Measurements from ENCODE around the gene DDIT3. TPM values are rescaled to one million over a fixed set of nuclear protein-coding genes. Genes with fewer than 3 reads are reported as not detected.

Gene DDIT3
- total and polyA plus RNA-seq, 2 donors (not counting 1 experiment from before 2014, with no cell fraction given): 35.6 to 159 TPM

DNA sequence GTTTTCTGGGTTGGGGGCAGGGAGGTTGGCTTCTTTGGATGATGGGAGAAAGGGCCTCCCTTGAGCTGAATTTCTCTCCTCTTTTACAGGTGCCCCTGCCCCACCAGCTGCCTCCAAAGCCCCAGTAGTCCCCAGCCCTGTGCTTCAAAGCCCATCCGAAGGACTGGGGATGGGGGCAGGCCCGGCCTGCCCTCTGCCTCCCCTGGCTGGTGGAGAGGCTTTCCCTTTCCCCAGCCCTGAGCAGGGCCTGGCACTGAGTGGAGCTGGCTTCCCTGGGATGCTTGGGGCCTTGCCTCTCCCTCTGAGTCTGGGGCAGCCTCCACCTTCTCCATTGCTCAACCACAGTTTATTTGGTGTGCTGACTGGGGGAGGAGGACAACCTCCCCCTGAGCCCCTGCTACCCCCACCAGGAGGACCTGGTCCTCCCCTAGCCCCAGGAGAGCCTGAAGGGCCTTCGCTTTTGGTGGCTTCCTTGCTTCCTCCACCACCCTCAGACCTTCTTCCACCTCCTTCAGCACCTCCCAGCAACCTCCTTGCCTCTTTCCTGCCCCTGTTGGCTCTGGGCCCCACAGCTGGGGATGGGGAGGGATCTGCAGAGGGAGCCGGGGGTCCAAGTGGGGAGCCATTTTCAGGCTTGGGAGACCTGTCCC lies 6.3 kb upstream of the DDIT3 start:
- CTCF ChIA-PET: interaction anchor here (1.1 kb wide), 1 partner anchor 43 kb away, joined by 3 read pairs; no protein-coding TSS in a partner anchor
- Histone ChIP-seq H2AFZ (ENCODE audit: insufficient read depth, low read depth, low read length, poor library complexity, severe bottlenecking) (no peak overlapping the region), H3K4me3 (ENCODE audit: control extremely low read depth in 1 of 5, extremely low read depth in 1 of 5, insufficient read depth in 1 of 5, low read depth in 2 of 5, low read length in 4 of 5) (no peak overlapping the region), H3K27ac (ENCODE audit: low read length in 2 of 2) (no peak overlapping the region), H3K36me3 (replicated peaks in 1 of 2; ENCODE audit: control extremely low read depth in 1 of 2, control insufficient read depth in 1 of 2, extremely low read depth in 1 of 2, insufficient read depth in 2 of 2, low read length in 1 of 2) (peaks cover 10 to 58% of the 10 kb centered on the region in 2 experiments), H3K9ac (ENCODE audit: low read length) (no peak overlapping the region), H4K20me1 (ENCODE audit: control insufficient read depth, insufficient read depth, low read length, poor library complexity, severe bottlenecking) (peaks cover 17% of the 10 kb centered on the region), H3K9me3 (ENCODE audit: control extremely low read depth in 1 of 3, control insufficient read depth in 2 of 3, insufficient read depth in 1 of 3, low read length in 2 of 3) (no peaks in the 10 kb centered on the region), H3K4me1 (ENCODE audit: control insufficient read depth in 2 of 2, insufficient read depth in 2 of 2, low read length in 2 of 2) (peaks cover 20 to 23% of the 10 kb centered on the region in 2 donors), H3K79me2 (ENCODE audit: control insufficient read depth, insufficient read depth, low read length) (peaks cover 9% of the 10 kb centered on the region), H3K27me3 (replicated peaks in 1 of 4; ENCODE audit: control extremely low read depth in 1 of 4, control insufficient read depth in 3 of 4, insufficient read depth in 4 of 4, low read length in 3 of 4) (no peaks in the 10 kb centered on the region), H3K4me2 (replicated peaks; ENCODE audit: low read depth, low read length, poor library complexity, severe bottlenecking) (no peak overlapping the region)
- DNase-seq (peak; percentile 8), ATAC-seq (ENCODE audit: low read depth) (no peak)
- 97% methylated on average over 2 of the region's 4 CpGs for WGBS (ENCODE audit: insufficient coverage)
- Mint-ChIP-seq H3K4me1 (peaks cover 31% of the 10 kb centered on the region), H3K9me3 (ENCODE audit: insufficient read depth) (no peaks in the 10 kb centered on the region), H3K27me3 (no peaks in the 10 kb centered on the region), H3K27ac (no peak overlapping the region), H3K4me3 (no peak overlapping the region)
- intact Hi-C loops (cut with micrococcal nuclease): loop anchor here (10.0 kb wide), 1 partner anchor 892 kb away; the partner anchor contains the start of gene BAZ2A
- POLR2A ChIA-PET: interaction anchor here (0.6 kb wide), 2 partner anchors 57 to 265 kb away, joined by 3 to 6 read pairs; no protein-coding TSS in a partner anchor
- TF ChIP-seq, protein P1, sequence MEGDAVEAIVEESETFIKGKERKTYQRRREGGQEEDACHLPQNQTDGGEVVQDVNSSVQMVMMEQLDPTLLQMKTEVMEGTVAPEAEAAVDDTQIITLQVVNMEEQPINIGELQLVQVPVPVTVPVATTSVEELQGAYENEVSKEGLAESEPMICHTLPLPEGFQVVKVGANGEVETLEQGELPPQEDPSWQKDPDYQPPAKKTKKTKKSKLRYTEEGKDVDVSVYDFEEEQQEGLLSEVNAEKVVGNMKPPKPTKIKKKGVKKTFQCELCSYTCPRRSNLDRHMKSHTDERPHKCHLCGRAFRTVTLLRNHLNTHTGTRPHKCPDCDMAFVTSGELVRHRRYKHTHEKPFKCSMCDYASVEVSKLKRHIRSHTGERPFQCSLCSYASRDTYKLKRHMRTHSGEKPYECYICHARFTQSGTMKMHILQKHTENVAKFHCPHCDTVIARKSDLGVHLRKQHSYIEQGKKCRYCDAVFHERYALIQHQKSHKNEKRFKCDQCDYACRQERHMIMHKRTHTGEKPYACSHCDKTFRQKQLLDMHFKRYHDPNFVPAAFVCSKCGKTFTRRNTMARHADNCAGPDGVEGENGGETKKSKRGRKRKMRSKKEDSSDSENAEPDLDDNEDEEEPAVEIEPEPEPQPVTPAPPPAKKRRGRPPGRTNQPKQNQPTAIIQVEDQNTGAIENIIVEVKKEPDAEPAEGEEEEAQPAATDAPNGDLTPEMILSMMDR (IDR thresholded peaks at IDR 0.05): no peak

DNA sequence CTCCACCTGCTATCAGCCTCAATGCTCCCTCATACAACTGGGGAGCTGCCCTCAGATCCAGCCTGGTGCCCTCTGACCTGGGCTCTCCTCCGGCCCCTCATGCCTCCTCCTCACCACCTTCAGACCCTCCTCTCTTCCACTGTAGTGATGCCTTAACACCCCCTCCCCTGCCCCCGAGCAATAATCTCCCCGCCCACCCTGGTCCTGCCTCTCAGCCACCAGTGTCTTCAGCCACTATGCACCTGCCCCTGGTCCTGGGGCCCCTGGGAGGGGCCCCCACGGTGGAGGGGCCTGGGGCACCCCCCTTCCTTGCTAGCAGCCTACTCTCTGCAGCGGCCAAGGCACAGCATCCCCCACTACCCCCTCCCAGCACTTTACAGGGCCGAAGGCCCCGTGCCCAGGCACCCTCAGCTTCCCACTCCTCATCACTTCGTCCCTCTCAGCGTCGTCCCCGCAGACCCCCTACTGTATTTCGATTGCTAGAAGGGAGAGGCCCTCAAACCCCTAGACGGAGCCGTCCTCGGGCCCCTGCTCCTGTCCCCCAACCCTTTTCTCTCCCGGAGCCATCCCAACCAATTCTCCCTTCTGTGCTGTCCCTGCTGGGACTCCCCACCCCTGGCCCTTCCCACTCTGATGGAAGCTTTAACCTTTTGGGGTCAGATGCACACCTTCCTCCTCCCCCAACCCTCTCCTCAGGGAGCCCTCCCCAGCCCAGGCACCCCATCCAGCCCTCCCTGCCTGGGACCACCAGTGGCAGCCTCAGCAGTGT lies 5.5 kb upstream of the DDIT3 start:
- Histone ChIP-seq H3K4me1 (ENCODE audit: control insufficient read depth in 2 of 2, insufficient read depth in 2 of 2, low read length in 2 of 2) (peaks cover 28 to 31% of the 10 kb centered on the region in 2 donors), H4K20me1 (ENCODE audit: control insufficient read depth, insufficient read depth, low read length, poor library complexity, severe bottlenecking) (peaks cover 17% of the 10 kb centered on the region), H3K9ac (ENCODE audit: low read length) (no peak overlapping the region), H3K27ac (ENCODE audit: low read length in 2 of 2) (no peak overlapping the region), H3K27me3 (replicated peaks in 1 of 4; ENCODE audit: control extremely low read depth in 1 of 4, control insufficient read depth in 3 of 4, insufficient read depth in 4 of 4, low read length in 3 of 4) (no peaks in the 10 kb centered on the region), H2AFZ (ENCODE audit: insufficient read depth, low read depth, low read length, poor library complexity, severe bottlenecking) (no peak overlapping the region), H3K4me2 (replicated peaks; ENCODE audit: low read depth, low read length, poor library complexity, severe bottlenecking) (no peak overlapping the region), H3K9me3 (ENCODE audit: control extremely low read depth in 1 of 3, control insufficient read depth in 2 of 3, insufficient read depth in 1 of 3, low read length in 2 of 3) (no peaks in the 10 kb centered on the region), H3K79me2 (ENCODE audit: control insufficient read depth, insufficient read depth, low read length) (peaks cover 9% of the 10 kb centered on the region), H3K36me3 (replicated peaks in 1 of 2; ENCODE audit: control extremely low read depth in 1 of 2, control insufficient read depth in 1 of 2, extremely low read depth in 1 of 2, insufficient read depth in 2 of 2, low read length in 1 of 2) (peaks cover 8 to 51% of the 10 kb centered on the region in 2 experiments), H3K4me3 (ENCODE audit: control extremely low read depth in 1 of 5, extremely low read depth in 1 of 5, insufficient read depth in 1 of 5, low read depth in 2 of 5, low read length in 4 of 5) (no peak overlapping the region)
- ChIA-PET POLR2A (interaction anchor here (0.6 kb wide), 1 partner anchor 23 kb away, joined by 4 read pairs; no protein-coding TSS in a partner anchor), CTCF (interaction anchor here (1.1 to 1.5 kb wide), 2 partner anchors 42 to 95 kb away, joined by 3 to 5 read pairs; no protein-coding TSS in a partner anchor)
- over 99% methylated on average over 14 of the region's 16 CpGs for WGBS (ENCODE audit: insufficient coverage)
- DNase-seq: no peak
- intact Hi-C loops (cut with micrococcal nuclease): loop anchor here (10.0 kb wide), 1 partner anchor 891 kb away; the partner anchor contains the start of gene BAZ2A
- no peaks in the 10 kb centered on the region for H3K27me3 Mint-ChIP-seq
- peaks cover 38% of the 10 kb centered on the region for H3K4me1 Mint-ChIP-seq
- no peak for TF ChIP-seq EZH2 (IDR thresholded peaks at IDR 0.05; ENCODE audit: borderline replicate concordance, insufficient read depth, low read depth, low read length, poor library complexity, severe bottlenecking)
- TF ChIP-seq, protein P1 (IDR thresholded peaks at IDR 0.05): no peak
- H3K27ac Mint-ChIP-seq: peak overlapping the region; percentile 32
- no peak overlapping the region for H3K4me3 Mint-ChIP-seq
- no peak for ATAC-seq (ENCODE audit: low read depth)
- no peaks in the 10 kb centered on the region for H3K9me3 Mint-ChIP-seq (ENCODE audit: insufficient read depth)

All from B cell (primary cell).